BLaER1 treated with 17β-estradiol and CSF1 and Interleukin-3, amounts not matched to agents 10 nM and 100 nM (cell line): ENCODE measurements around the gene EFCAB6.

ENCODE experiments used
- H3K27ac ChIP-seq, 11 experiments: shearing (Covaris generic); formaldehyde crosslinking; 2 replicates each; pipeline ENCODE4 v1.8.1; 2022
- H3K27me3 ChIP-seq, 11 experiments: shearing (Covaris generic); formaldehyde crosslinking; 2 replicates each; pipeline ENCODE4 v1.8.1; 2022
- H3K36me3 ChIP-seq, 11 experiments: shearing (Covaris generic); formaldehyde crosslinking; 2 replicates each; pipeline ENCODE4 v1.8.1; 2022
- H3K4me1 ChIP-seq, 10 experiments: shearing (Covaris generic); formaldehyde crosslinking; 2 replicates each; pipeline ENCODE4 v1.8.1; 2022
- H3K4me2 ChIP-seq, 11 experiments: shearing (Covaris generic); formaldehyde crosslinking; 2 replicates each; pipeline ENCODE4 v1.8.1; 2022
- H3K4me3 ChIP-seq, 10 experiments: shearing (Covaris generic); formaldehyde crosslinking; 2 replicates each; pipeline ENCODE4 v1.8.1; 2022
- H3K9ac ChIP-seq, 11 experiments: shearing (Covaris generic); formaldehyde crosslinking; 2 replicates each; pipeline ENCODE4 v1.8.1; 2022
- H3K9me3 ChIP-seq, 11 experiments: shearing (Covaris generic); formaldehyde crosslinking; replicated peaks in 1 of 11; 2 replicates each; pipeline ENCODE4 v1.8.1; 2022
- H4K20me1 ChIP-seq, 11 experiments: shearing (Covaris generic); formaldehyde crosslinking; 2 replicates each; pipeline ENCODE4 v1.8.1; 2022
- Cebpa-rat ChIP-seq, 11 experiments: shearing (Covaris generic); IDR thresholded peaks; 2 replicates each; pipeline ENCODE4 v1.8.1; 2022

EFCAB6 gene

DNA sequence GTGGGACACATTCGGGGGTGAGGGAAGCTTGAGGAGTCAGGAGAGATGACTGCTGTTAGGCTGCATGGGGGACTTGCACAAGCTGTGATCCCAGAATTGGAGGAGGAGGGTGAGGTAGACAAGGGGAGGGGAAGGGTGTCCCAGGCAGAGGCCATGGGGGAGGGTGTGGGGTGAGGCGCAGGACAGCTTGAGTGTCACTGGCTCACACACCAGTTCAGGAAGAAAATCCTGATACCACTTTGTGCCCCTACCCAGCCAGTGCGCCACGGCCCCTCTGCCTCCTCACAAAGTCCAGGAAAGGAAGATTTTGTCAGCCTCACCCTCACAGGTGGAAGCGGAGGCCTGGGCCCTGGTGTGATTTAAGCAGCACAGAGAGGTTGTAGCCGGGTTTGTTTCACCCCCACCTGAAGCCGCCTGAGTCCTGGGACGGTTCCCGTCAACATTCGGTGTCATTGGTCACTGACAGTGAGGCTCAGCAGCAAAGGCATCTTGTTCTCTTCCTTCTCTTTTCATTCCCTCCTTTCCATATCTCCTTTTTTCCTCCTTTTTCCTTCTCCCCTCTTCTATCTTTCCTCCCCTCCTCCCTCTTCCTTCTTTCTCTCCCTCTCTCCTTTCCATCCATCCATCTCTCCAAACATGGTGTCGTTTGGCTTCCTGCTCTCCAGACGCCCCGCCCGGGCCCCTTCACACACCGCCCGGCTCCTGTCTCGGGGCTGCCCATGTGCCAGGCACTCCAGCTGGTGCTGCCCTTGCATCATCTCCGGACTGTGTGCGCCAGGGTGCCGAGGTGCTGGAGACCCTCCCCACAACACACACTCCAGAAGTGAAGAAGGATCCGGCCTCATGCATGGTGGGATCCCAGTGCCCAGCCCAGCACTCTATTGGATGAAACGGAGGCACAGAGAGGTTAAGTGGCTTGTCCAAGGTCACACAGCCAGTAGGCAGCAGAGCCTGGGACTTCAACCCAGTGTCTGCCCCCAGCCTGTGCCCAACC is 311.0 kb downstream of the EFCAB6 start:
- Histone ChIP-seq H3K4me2 (no peak overlapping the region), H3K27me3 (no peaks in the 10 kb centered on the region), H3K4me3 (no peak overlapping the region), H3K9me3 (no peaks in the 10 kb centered on the region; a peak in 2 of 22 replicates), H4K20me1 (no peaks in the 10 kb centered on the region), H3K9ac (no peak overlapping the region), H3K4me1 (no peaks in the 10 kb centered on the region), H3K27ac (no peak overlapping the region), H3K36me3 (no peaks in the 10 kb centered on the region)
- no peak for TF ChIP-seq Cebpa-rat (IDR thresholded peaks at IDR 0.05)

GRCh38 chr22:43498856-43499253 is 313.2 kb downstream of the EFCAB6 start:
- Histone ChIP-seq H3K36me3 (no peaks in the 10 kb centered on the region), H3K4me1 (no peaks in the 10 kb centered on the region), H4K20me1 (no peaks in the 10 kb centered on the region), H3K27me3 (no peaks in the 10 kb centered on the region), H3K4me2 (no peak overlapping the region), H3K9me3 (no peaks in the 10 kb centered on the region; a peak in 3 of 22 replicates), H3K4me3 (no peak overlapping the region), H3K27ac (no peak overlapping the region), H3K9ac (no peak overlapping the region)
- no peak for TF ChIP-seq Cebpa-rat (IDR thresholded peaks at IDR 0.05)

DNA sequence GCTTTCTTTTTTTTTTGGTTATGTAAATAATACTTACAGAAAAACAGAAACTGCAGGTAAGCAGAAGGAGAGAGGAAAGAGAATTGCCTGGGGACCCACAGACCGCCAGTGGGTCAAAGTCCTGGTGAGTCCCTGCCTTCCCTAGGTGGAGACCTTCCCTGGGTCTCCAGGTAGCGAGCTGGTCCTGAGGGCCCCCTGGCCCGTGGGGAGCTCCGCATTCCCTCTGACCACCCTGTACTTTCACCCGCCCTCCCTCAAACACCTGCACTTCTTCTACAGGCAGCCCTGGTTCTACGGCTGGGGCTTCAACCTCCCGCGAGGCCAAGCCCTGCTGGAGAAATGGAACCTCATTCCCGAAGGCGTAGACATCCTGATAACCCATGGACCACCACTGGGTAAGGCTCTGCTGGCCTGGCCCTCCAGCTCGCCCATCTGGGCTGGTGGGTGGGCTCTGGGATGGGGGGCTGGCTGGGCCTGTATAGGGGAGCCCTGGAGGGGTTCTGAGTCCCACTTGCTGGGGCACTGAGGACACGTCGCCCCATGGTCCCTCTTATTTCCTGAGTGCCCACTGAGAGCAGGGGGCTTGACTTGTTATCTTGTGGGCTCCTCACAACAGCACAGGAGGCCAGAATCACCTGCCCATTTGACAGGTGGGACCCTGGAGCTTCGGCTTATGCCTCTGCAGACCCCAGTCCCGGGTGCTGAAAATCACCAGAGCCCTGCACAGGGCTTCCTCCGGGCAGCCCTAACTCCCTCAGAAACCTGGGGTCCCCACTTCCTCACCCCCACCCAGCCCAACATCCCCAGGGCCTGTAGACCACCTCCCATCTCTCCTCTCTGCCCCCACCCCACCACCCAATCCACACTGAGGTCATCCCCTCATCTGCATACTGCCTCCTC is 313.9 kb downstream of the EFCAB6 start:
- no peak overlapping the region for H3K27ac ChIP-seq
- H3K9ac ChIP-seq = no peak overlapping the region
- no peaks in the 10 kb centered on the region for H3K36me3 ChIP-seq
- no peaks in the 10 kb centered on the region for H3K4me1 ChIP-seq
- no peaks in the 10 kb centered on the region for H4K20me1 ChIP-seq
- no peaks in the 10 kb centered on the region; a peak in 3 of 22 replicates for H3K9me3 ChIP-seq
- no peak for TF ChIP-seq Cebpa-rat (IDR thresholded peaks at IDR 0.05)
- no peaks in the 10 kb centered on the region for H3K27me3 ChIP-seq
- no peak overlapping the region for H3K4me3 ChIP-seq
- no peak overlapping the region for H3K4me2 ChIP-seq

DNA sequence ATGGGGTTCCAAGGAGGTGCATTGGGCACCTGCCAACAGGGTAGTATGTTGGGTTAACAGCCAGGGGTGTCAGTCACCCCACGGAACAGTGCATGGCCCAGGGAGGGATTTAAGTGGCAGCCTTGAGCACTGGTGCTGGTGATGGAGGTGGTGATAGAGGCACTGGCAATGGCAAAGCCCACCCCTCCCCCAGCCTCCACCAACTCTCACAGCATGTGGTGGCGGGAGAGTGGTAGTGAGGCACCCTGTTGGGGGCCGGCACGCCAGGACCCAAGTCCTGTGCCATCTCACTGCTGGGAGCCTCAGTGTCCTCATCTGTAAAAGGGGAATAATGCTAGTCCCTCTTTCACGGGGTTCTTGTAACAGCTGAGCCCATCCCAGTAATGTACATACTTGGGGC is 318.8 kb downstream of the EFCAB6 start:
- no peaks in the 10 kb centered on the region for H3K27me3 ChIP-seq
- H4K20me1 ChIP-seq = no peaks in the 10 kb centered on the region
- TF ChIP-seq Cebpa-rat (IDR thresholded peaks at IDR 0.05) = no peak

DNA sequence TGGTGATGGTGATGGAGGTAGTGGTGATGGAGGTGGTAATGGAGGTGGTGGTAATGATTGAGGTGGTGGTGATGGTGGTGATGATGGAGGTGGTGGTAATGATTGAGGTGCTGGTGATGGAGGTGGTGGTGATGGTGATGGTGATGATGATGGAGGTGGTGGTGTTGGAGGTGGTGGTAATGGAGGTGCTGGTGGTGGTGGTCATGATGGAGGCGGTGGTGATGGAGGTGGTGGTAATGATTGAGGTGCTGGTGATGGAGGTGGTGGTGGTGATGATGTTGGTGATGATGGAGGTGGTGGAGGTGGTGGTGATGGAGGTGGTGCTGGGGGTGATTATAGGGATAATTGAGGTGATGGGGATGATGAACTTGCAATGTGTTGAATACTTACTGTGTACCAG is 320.4 kb downstream of the EFCAB6 start:
- no peak overlapping the region for H3K4me3 ChIP-seq
- no peak overlapping the region for H3K9ac ChIP-seq
- no peaks in the 10 kb centered on the region for H3K27me3 ChIP-seq
- H3K27ac ChIP-seq = no peak overlapping the region
- H3K9me3 ChIP-seq = no peaks in the 10 kb centered on the region; a peak in 1 of 22 replicates
- no peak for TF ChIP-seq Cebpa-rat (IDR thresholded peaks at IDR 0.05)
- no peaks in the 10 kb centered on the region for H4K20me1 ChIP-seq
- H3K4me2 ChIP-seq = no peak overlapping the region
- H3K36me3 ChIP-seq = no peaks in the 10 kb centered on the region
- H3K4me1 ChIP-seq = no peaks in the 10 kb centered on the region

More for the DNA sequence above, 318.8 kb downstream of the EFCAB6 start:
- no peaks in the 10 kb centered on the region for H3K36me3 ChIP-seq
- H3K4me1 ChIP-seq = no peaks in the 10 kb centered on the region
- no peak overlapping the region for H3K4me3 ChIP-seq
- H3K9me3 ChIP-seq = no peaks in the 10 kb centered on the region; a peak in 3 of 22 replicates
- H3K27ac ChIP-seq = no peak overlapping the region
- no peak overlapping the region for H3K4me2 ChIP-seq
- H3K9ac ChIP-seq = no peak overlapping the region

GRCh38 chr22:43491177-43491576 is 320.9 kb downstream of the EFCAB6 start:
- no peak for TF ChIP-seq Cebpa-rat (IDR thresholded peaks at IDR 0.05)
- no peaks in the 10 kb centered on the region for H3K4me1 ChIP-seq
- no peaks in the 10 kb centered on the region for H3K36me3 ChIP-seq
- H3K27ac ChIP-seq = no peak overlapping the region
- H3K27me3 ChIP-seq = no peaks in the 10 kb centered on the region
- no peaks in the 10 kb centered on the region; a peak in 1 of 22 replicates for H3K9me3 ChIP-seq
- H4K20me1 ChIP-seq = no peaks in the 10 kb centered on the region; a peak in 1 of 22 replicates
- H3K4me3 ChIP-seq = no peak overlapping the region
- no peak overlapping the region for H3K4me2 ChIP-seq
- no peak overlapping the region for H3K9ac ChIP-seq

- Histone ChIP-seq H3K9ac (no peak overlapping the region), H4K20me1 (no peaks in the 10 kb centered on the region; a peak in 1 of 22 replicates), H3K9me3 (no peaks in the 10 kb centered on the region; a peak in 1 of 22 replicates), H3K36me3 (no peaks in the 10 kb centered on the region), H3K4me1 (no peaks in the 10 kb centered on the region), H3K4me3 (no peak overlapping the region), H3K27me3 (no peaks in the 10 kb centered on the region), H3K27ac (no peak overlapping the region), H3K4me2 (no peak overlapping the region)
- no peak for TF ChIP-seq Cebpa-rat (IDR thresholded peaks at IDR 0.05)
Measured at GRCh38 chr22:43490311-43490710, 321.8 kb downstream of the EFCAB6 start.

DNA sequence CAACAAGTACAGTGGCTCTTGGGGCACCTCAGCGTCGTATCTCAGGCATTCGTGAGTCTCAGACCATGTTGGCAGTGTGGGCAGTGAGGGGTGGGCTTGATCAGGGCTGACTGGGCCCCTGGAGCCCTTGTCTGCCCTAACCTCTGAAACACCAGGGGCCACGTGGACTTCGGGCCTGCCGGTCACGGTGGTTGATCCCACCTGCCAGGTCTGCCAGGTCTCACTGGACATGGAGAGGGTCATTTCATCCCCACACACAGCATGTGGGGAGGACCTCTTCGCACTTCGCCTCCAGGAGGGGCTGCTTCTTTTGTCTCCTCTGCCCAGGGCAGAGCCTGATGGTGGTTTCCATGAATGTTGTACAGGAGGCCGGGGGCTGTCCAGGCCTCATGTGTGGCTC is 323.2 kb downstream of the EFCAB6 start:
- Histone ChIP-seq H3K4me3 (no peak overlapping the region), H3K36me3 (no peaks in the 10 kb centered on the region), H3K27me3 (no peaks in the 10 kb centered on the region), H3K4me2 (no peak overlapping the region), H3K4me1 (no peaks in the 10 kb centered on the region), H4K20me1 (no peaks in the 10 kb centered on the region; a peak in 1 of 22 replicates), H3K27ac (no peak overlapping the region), H3K9me3 (no peaks in the 10 kb centered on the region), H3K9ac (no peak overlapping the region)
- no peak for TF ChIP-seq Cebpa-rat (IDR thresholded peaks at IDR 0.05)
